Measurements from ENCODE around the gene DKK2.
A peak's percentile ranks its signal among the peaks of the same experiment; 100 is the strongest.

The DKK2 gene

DNA sequence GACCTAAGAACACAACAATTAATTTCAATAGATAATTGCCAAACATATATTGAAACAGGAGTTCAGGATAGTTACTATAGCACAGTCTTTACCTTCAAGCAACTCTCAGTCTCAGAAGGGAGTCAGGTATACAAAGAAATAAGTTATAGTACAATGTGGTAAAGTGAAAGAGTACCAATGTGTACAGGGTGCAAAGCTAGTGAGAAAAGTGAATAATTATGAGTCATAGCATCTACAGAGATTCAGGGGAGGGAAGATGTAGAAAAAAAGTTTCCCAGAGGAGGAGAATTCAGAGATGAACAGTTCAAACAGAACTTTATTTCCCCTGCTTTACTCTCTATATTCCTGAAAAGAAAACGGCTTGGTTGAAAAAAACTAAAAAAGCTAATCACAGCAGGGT, 22.7 kb upstream of the DKK2 start:
- no peaks in the 10 kb centered on the region for H3K36me3 ChIP-seq (ENCODE audit: low read depth)
- TF ChIP-seq, protein P1, sequence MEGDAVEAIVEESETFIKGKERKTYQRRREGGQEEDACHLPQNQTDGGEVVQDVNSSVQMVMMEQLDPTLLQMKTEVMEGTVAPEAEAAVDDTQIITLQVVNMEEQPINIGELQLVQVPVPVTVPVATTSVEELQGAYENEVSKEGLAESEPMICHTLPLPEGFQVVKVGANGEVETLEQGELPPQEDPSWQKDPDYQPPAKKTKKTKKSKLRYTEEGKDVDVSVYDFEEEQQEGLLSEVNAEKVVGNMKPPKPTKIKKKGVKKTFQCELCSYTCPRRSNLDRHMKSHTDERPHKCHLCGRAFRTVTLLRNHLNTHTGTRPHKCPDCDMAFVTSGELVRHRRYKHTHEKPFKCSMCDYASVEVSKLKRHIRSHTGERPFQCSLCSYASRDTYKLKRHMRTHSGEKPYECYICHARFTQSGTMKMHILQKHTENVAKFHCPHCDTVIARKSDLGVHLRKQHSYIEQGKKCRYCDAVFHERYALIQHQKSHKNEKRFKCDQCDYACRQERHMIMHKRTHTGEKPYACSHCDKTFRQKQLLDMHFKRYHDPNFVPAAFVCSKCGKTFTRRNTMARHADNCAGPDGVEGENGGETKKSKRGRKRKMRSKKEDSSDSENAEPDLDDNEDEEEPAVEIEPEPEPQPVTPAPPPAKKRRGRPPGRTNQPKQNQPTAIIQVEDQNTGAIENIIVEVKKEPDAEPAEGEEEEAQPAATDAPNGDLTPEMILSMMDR (IDR thresholded peaks at IDR 0.05; ENCODE audit: poor library complexity, severe bottlenecking): no peak
- H3K27me3 ChIP-seq (ENCODE audit: insufficient read depth, poor library complexity, severe bottlenecking): peaks cover 2% of the 10 kb centered on the region
- no peak for DNase-seq (ENCODE audit: low spot score)
- no peaks in the 10 kb centered on the region for H3K9me3 ChIP-seq (ENCODE audit: severe bottlenecking)
- H3K27ac ChIP-seq (ENCODE audit: poor library complexity, severe bottlenecking): no peak overlapping the region
- no peak for ATAC-seq (ENCODE audit: low read depth)
- no peak overlapping the region for H3K4me3 ChIP-seq (ENCODE audit: severe bottlenecking)
- no peaks in the 10 kb centered on the region for H3K4me1 ChIP-seq (ENCODE audit: insufficient read depth, poor library complexity, severe bottlenecking)

DNA sequence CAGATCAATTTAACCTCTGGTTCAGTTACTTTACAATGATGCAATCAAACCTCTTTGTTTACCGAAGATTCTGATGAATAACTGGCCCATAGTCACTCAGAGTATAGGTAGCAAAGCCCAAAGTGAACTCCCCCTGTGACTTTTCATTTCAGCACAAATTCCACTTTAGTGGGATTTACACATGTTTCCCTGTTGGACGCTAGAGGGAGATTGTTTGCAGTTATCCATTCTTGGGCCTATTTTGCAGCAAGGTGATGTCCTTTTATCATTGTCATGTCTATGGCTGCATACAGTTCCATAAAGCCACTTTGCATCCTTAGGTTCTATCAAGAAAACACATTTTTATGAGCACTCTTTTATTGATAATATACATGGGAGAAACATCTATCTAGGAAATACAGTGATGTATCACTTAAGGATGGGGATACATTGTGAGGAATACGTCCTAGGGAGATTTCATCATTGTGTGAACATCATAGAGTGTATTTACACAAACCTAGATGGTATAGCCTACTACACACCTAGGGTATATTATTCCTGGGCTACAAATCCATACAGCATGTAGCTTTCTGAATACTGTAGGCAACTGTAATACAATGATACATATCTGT, 14.5 kb upstream of the DKK2 start:
- DNase-seq (ENCODE audit: low spot score) (no peak), ATAC-seq (ENCODE audit: low read depth) (peak; percentile 46; the same call in 1 of the 3 replicates)
- Histone ChIP-seq H3K9me3 (ENCODE audit: severe bottlenecking) (no peaks in the 10 kb centered on the region), H3K36me3 (ENCODE audit: low read depth) (no peaks in the 10 kb centered on the region), H3K4me1 (ENCODE audit: insufficient read depth, poor library complexity, severe bottlenecking) (no peaks in the 10 kb centered on the region), H3K27ac (ENCODE audit: poor library complexity, severe bottlenecking) (no peak overlapping the region), H3K27me3 (ENCODE audit: insufficient read depth, poor library complexity, severe bottlenecking) (no peaks in the 10 kb centered on the region), H3K4me3 (ENCODE audit: severe bottlenecking) (no peak overlapping the region)
- TF ChIP-seq, protein P1 (IDR thresholded peaks at IDR 0.05; ENCODE audit: poor library complexity, severe bottlenecking): peak; percentile 77

DNA sequence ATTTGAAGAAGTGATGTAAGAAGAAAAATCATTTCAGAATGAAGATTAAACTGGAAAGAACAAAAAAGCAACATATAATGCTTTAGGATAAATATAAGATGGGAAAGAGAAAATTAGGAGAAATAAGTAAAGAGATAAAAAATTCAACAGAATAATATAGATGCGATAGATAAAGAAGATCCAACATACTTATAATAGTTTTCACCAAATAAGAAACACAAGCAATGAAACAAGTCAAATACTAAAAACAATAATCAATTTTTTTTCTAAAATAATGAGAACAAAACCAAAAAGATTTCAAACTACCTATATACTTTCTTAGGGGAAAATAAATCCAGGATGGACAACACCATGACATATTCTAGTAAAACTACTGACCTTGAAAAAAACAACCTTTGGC, 10.1 kb upstream of the DKK2 start:
- Histone ChIP-seq H3K4me3 (ENCODE audit: severe bottlenecking) (no peak overlapping the region), H3K36me3 (ENCODE audit: low read depth) (no peaks in the 10 kb centered on the region), H3K4me1 (ENCODE audit: insufficient read depth, poor library complexity, severe bottlenecking) (no peaks in the 10 kb centered on the region), H3K9me3 (ENCODE audit: severe bottlenecking) (no peaks in the 10 kb centered on the region), H3K27me3 (ENCODE audit: insufficient read depth, poor library complexity, severe bottlenecking) (no peaks in the 10 kb centered on the region), H3K27ac (ENCODE audit: poor library complexity, severe bottlenecking) (no peak overlapping the region)
- ATAC-seq (ENCODE audit: low read depth): no peak
- TF ChIP-seq, protein P1 (IDR thresholded peaks at IDR 0.05; ENCODE audit: poor library complexity, severe bottlenecking): no peak
- no peak for DNase-seq (ENCODE audit: low spot score)

DNA sequence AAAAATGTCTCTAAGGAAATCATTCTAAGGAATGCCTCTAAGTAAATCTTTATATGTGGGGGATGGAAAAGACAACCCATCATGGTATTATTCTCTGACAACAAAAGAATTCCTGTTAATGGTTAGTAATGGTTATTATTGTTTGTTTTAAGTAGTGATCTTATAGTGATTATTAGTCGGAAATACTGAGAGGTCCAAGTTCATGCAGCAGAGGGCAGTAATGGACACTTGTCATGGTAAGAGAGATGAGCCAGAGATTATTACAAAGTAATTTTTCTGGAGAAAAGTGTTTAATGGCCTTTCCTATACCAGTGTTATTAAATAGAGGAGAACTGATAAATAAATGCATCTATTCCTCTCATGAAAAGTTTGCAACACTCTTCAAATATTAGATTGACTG, 8.1 kb upstream of the DKK2 start:
- peaks cover under 1% of the 10 kb centered on the region for H3K27me3 ChIP-seq (ENCODE audit: insufficient read depth, poor library complexity, severe bottlenecking)
- no peaks in the 10 kb centered on the region for H3K36me3 ChIP-seq (ENCODE audit: low read depth)
- TF ChIP-seq, protein P1 (IDR thresholded peaks at IDR 0.05; ENCODE audit: poor library complexity, severe bottlenecking): peak; percentile 32
- no peak for DNase-seq (ENCODE audit: low spot score)
- no peaks in the 10 kb centered on the region for H3K9me3 ChIP-seq (ENCODE audit: severe bottlenecking)
- no peak overlapping the region for H3K27ac ChIP-seq (ENCODE audit: poor library complexity, severe bottlenecking)
- H3K4me3 ChIP-seq (ENCODE audit: severe bottlenecking): no peak overlapping the region
- no peaks in the 10 kb centered on the region for H3K4me1 ChIP-seq (ENCODE audit: insufficient read depth, poor library complexity, severe bottlenecking)
- no peak for ATAC-seq (ENCODE audit: low read depth)

DNA sequence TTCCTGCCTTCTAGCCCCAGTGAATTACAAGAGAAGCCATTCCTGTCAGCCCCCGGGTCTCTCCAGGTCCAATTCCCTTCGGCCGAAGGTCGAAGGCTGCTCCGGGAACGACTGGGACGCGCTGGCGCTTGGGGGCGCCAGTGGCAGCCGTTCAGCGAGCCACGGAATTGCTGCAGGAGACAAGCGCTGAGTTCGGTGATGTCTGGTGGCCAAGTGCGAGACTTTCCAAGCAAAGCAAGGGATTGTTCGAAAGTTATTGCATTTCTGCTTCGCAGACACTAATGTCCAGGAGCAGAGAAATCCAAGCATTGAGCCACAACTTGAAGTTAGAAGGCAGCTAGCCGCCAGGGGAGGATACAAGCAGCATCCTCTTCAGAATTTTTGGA, 1.1 kb upstream of the DKK2 start:
- TF ChIP-seq, protein P1 (IDR thresholded peaks at IDR 0.05; ENCODE audit: poor library complexity, severe bottlenecking): peak; percentile 35
- DNase-seq (ENCODE audit: low spot score) (no peak), ATAC-seq (ENCODE audit: low read depth) (no peak)
- Histone ChIP-seq H3K4me1 (ENCODE audit: insufficient read depth, poor library complexity, severe bottlenecking) (no peaks in the 10 kb centered on the region), H3K36me3 (ENCODE audit: low read depth) (no peaks in the 10 kb centered on the region), H3K4me3 (ENCODE audit: severe bottlenecking) (no peak overlapping the region), H3K9me3 (ENCODE audit: severe bottlenecking) (no peaks in the 10 kb centered on the region), H3K27me3 (ENCODE audit: insufficient read depth, poor library complexity, severe bottlenecking) (peaks cover 71% of the 10 kb centered on the region), H3K27ac (ENCODE audit: poor library complexity, severe bottlenecking) (no peak overlapping the region)

Data from RWPE2 (cell line).